ENCODE data around the gene ALDH3A1.

The ALDH3A1 gene

GRCh38 chr17:19731626-19732025 is 16.5 kb downstream of the ALDH3A1 start:
- H3K27me3 ChIP-seq (ENCODE audit: control insufficient read depth, insufficient read depth, low read length), result no peaks in the 10 kb centered on the region
- no peaks in the 10 kb centered on the region for H3K36me3 ChIP-seq (ENCODE audit: control insufficient read depth, insufficient read depth, low read length)
- no peak overlapping the region for H3K4me3 ChIP-seq (ENCODE audit: low read length)
- H3K4me1 ChIP-seq (ENCODE audit: control insufficient read depth, insufficient read depth, low read length), result peaks cover 47% of the 10 kb centered on the region
- H3K9me3 ChIP-seq (ENCODE audit: control insufficient read depth, low read length), result no peaks in the 10 kb centered on the region
- no peak overlapping the region for H3K9ac ChIP-seq (ENCODE audit: low read length)

- H3K9ac ChIP-seq (ENCODE audit: low read length), result no peak overlapping the region
- H3K36me3 ChIP-seq (ENCODE audit: control insufficient read depth, insufficient read depth, low read length), result no peaks in the 10 kb centered on the region
- no peaks in the 10 kb centered on the region for H3K27me3 ChIP-seq (ENCODE audit: control insufficient read depth, insufficient read depth, low read length)
- no peaks in the 10 kb centered on the region for H3K9me3 ChIP-seq (ENCODE audit: control insufficient read depth, low read length)
- no peak overlapping the region for H3K4me3 ChIP-seq (ENCODE audit: low read length)
- H3K4me1 ChIP-seq (ENCODE audit: control insufficient read depth, insufficient read depth, low read length), result peaks cover 41% of the 10 kb centered on the region
Observed at GRCh38 chr17:19730843-19731242, 17.3 kb downstream of the ALDH3A1 start.

- no peaks in the 10 kb centered on the region for H3K36me3 ChIP-seq (ENCODE audit: control insufficient read depth, insufficient read depth, low read length)
- H3K4me3 ChIP-seq (ENCODE audit: low read length), result no peak overlapping the region
- H3K9ac ChIP-seq (ENCODE audit: low read length), result no peak overlapping the region
- H3K4me1 ChIP-seq (ENCODE audit: control insufficient read depth, insufficient read depth, low read length), result peaks cover 40% of the 10 kb centered on the region
- H3K9me3 ChIP-seq (ENCODE audit: control insufficient read depth, low read length), result no peaks in the 10 kb centered on the region
- no peaks in the 10 kb centered on the region for H3K27me3 ChIP-seq (ENCODE audit: control insufficient read depth, insufficient read depth, low read length)
Observed at GRCh38 chr17:19729900-19730299, 18.2 kb downstream of the ALDH3A1 start.

GRCh38 chr17:19728084-19728495 is 20.0 kb downstream of the ALDH3A1 start:
- Histone ChIP-seq H3K36me3 (ENCODE audit: control insufficient read depth, insufficient read depth, low read length) (no peaks in the 10 kb centered on the region), H3K9me3 (ENCODE audit: control insufficient read depth, low read length) (no peaks in the 10 kb centered on the region), H3K9ac (ENCODE audit: low read length) (peak overlapping the region; percentile 22), H3K27me3 (ENCODE audit: control insufficient read depth, insufficient read depth, low read length) (no peaks in the 10 kb centered on the region), H3K4me3 (ENCODE audit: low read length) (no peak overlapping the region), H3K4me1 (ENCODE audit: control insufficient read depth, insufficient read depth, low read length) (peaks cover 36% of the 10 kb centered on the region)

GRCh38 chr17:19727501-19728078 is 20.5 kb downstream of the ALDH3A1 start:
- H3K4me1 ChIP-seq (ENCODE audit: control insufficient read depth, insufficient read depth, low read length), result peaks cover 36% of the 10 kb centered on the region
- no peaks in the 10 kb centered on the region for H3K9me3 ChIP-seq (ENCODE audit: control insufficient read depth, low read length)
- H3K36me3 ChIP-seq (ENCODE audit: control insufficient read depth, insufficient read depth, low read length), result no peaks in the 10 kb centered on the region
- H3K27me3 ChIP-seq (ENCODE audit: control insufficient read depth, insufficient read depth, low read length), result no peaks in the 10 kb centered on the region
- H3K9ac ChIP-seq (ENCODE audit: low read length), result peak overlapping the region; percentile 22
- no peak overlapping the region for H3K4me3 ChIP-seq (ENCODE audit: low read length)

GRCh38 chr17:19726631-19727376 is 21.3 kb downstream of the ALDH3A1 start:
- H3K4me1 ChIP-seq (ENCODE audit: control insufficient read depth, insufficient read depth, low read length), result peaks cover 36% of the 10 kb centered on the region
- no peaks in the 10 kb centered on the region for H3K27me3 ChIP-seq (ENCODE audit: control insufficient read depth, insufficient read depth, low read length)
- H3K9me3 ChIP-seq (ENCODE audit: control insufficient read depth, low read length), result no peaks in the 10 kb centered on the region
- H3K9ac ChIP-seq (ENCODE audit: low read length), result peak overlapping the region; percentile 2
- H3K4me3 ChIP-seq (ENCODE audit: low read length), result no peak overlapping the region
- no peaks in the 10 kb centered on the region for H3K36me3 ChIP-seq (ENCODE audit: control insufficient read depth, insufficient read depth, low read length)

- Histone ChIP-seq H3K9ac (ENCODE audit: low read length) (no peak overlapping the region), H3K27me3 (ENCODE audit: control insufficient read depth, insufficient read depth, low read length) (no peaks in the 10 kb centered on the region), H3K4me1 (ENCODE audit: control insufficient read depth, insufficient read depth, low read length) (peaks cover 45% of the 10 kb centered on the region), H3K36me3 (ENCODE audit: control insufficient read depth, insufficient read depth, low read length) (no peaks in the 10 kb centered on the region), H3K4me3 (ENCODE audit: low read length) (no peak overlapping the region), H3K9me3 (ENCODE audit: control insufficient read depth, low read length) (no peaks in the 10 kb centered on the region)
Observed at GRCh38 chr17:19725486-19725885, 22.6 kb downstream of the ALDH3A1 start.

GRCh38 chr17:19724501-19725420 is 23.3 kb downstream of the ALDH3A1 start:
- Histone ChIP-seq H3K4me1 (ENCODE audit: control insufficient read depth, insufficient read depth, low read length) (peaks cover 53% of the 10 kb centered on the region), H3K9me3 (ENCODE audit: control insufficient read depth, low read length) (no peaks in the 10 kb centered on the region), H3K4me3 (ENCODE audit: low read length) (no peak overlapping the region), H3K36me3 (ENCODE audit: control insufficient read depth, insufficient read depth, low read length) (no peaks in the 10 kb centered on the region), H3K9ac (ENCODE audit: low read length) (peak overlapping the region; percentile 73), H3K27me3 (ENCODE audit: control insufficient read depth, insufficient read depth, low read length) (no peaks in the 10 kb centered on the region)

- Histone ChIP-seq H3K4me1 (ENCODE audit: control insufficient read depth, insufficient read depth, low read length) (peaks cover 61% of the 10 kb centered on the region), H3K9ac (ENCODE audit: low read length) (peak overlapping the region; percentile 73), H3K27me3 (ENCODE audit: control insufficient read depth, insufficient read depth, low read length) (no peaks in the 10 kb centered on the region), H3K4me3 (ENCODE audit: low read length) (no peak overlapping the region), H3K36me3 (ENCODE audit: control insufficient read depth, insufficient read depth, low read length) (no peaks in the 10 kb centered on the region), H3K9me3 (ENCODE audit: control insufficient read depth, low read length) (no peaks in the 10 kb centered on the region)
Observed at GRCh38 chr17:19723964-19724363, 24.1 kb downstream of the ALDH3A1 start.

GRCh38 chr17:19720631-19721426 is 27.3 kb downstream of the ALDH3A1 start:
- H3K9me3 ChIP-seq (ENCODE audit: control insufficient read depth, low read length), result no peaks in the 10 kb centered on the region
- H3K27me3 ChIP-seq (ENCODE audit: control insufficient read depth, insufficient read depth, low read length), result no peaks in the 10 kb centered on the region
- H3K4me3 ChIP-seq (ENCODE audit: low read length), result no peak overlapping the region
- H3K4me1 ChIP-seq (ENCODE audit: control insufficient read depth, insufficient read depth, low read length), result peaks cover 67% of the 10 kb centered on the region
- H3K36me3 ChIP-seq (ENCODE audit: control insufficient read depth, insufficient read depth, low read length), result no peaks in the 10 kb centered on the region
- peak overlapping the region; percentile 8 for H3K9ac ChIP-seq (ENCODE audit: low read length)

- Histone ChIP-seq H3K9ac (ENCODE audit: low read length) (peak overlapping the region; percentile 8), H3K4me1 (ENCODE audit: control insufficient read depth, insufficient read depth, low read length) (peaks cover 65% of the 10 kb centered on the region)
Observed at GRCh38 chr17:19720210-19720475, 28.0 kb downstream of the ALDH3A1 start.

More at GRCh38 chr17:19720210-19720475, 28.0 kb downstream of the ALDH3A1 start:
- no peak overlapping the region for H3K4me3 ChIP-seq (ENCODE audit: low read length)
- no peaks in the 10 kb centered on the region for H3K9me3 ChIP-seq (ENCODE audit: control insufficient read depth, low read length)
- H3K27me3 ChIP-seq (ENCODE audit: control insufficient read depth, insufficient read depth, low read length), result no peaks in the 10 kb centered on the region
- H3K36me3 ChIP-seq (ENCODE audit: control insufficient read depth, insufficient read depth, low read length), result no peaks in the 10 kb centered on the region

All from mucosa of stomach (tissue), 1 donor.